HG03066 (cell line): ENCODE results near the gene TSPAN9.
"Not testable (repeated sequence)": the region's sequence is repeated elsewhere in the genome, so short reads cannot be mapped to it uniquely, and the experiment has no call there.

Source experiments
- ATAC-seq: cut with Tn5 transposase; IDR thresholded peaks from one replicate; pipeline ENCODE4 v1.9.1; 2021; ENCODE audit warnings: low read depth; ENCODE audit not compliant: unreplicated experiment

Gene TSPAN9

DNA sequence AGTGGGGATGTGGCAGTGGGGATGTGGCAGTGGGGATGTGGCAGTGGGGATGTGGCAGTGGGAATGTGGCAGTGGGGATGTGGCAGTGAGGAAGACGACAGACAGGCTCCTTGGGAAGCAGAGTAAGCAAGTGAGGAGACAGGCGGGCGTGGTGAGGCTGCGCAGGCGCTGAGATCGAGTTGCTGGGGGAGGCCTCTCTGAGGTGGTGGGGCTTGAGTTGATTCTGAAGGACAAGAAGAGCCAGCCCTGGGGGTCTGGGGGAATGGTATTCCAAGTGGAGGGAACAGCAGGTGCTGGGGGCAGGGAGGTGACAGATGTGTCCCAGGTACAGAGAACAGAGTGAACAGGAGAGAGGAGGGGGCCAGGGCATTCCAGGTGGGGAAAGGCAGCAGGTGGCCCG, 33.8 kb upstream of the TSPAN9 start:
- ATAC-seq = no peak

- no peak for ATAC-seq
Observed at GRCh38 chr12:3044141-3044630, 33.0 kb upstream of the TSPAN9 start.

- ATAC-seq = no peak
Observed at GRCh38 chr12:3045494-3045893, 31.7 kb upstream of the TSPAN9 start.

DNA sequence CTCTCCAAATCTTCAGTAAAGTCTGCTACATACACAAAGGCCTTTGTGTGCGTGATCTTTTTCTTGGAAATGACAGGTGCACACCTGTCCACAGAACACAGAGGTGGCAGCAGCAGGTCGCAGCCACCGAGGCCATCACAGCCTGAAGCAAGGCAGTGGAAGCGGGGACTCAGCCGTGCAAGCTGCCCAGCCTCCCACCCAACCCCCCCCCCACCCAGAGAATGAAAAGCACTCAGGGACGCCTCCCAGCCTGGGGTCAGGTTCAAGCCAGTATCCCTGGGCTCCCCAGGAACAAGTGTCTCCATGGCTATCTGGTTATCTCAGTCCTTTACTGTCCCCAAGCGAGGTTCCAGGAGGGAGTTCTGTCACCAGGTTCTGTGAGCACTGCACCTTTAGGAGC, 31.2 kb upstream of the TSPAN9 start:
- ATAC-seq = no peak

- no peak for ATAC-seq
Observed at GRCh38 chr12:3046441-3047200, 30.6 kb upstream of the TSPAN9 start.

DNA sequence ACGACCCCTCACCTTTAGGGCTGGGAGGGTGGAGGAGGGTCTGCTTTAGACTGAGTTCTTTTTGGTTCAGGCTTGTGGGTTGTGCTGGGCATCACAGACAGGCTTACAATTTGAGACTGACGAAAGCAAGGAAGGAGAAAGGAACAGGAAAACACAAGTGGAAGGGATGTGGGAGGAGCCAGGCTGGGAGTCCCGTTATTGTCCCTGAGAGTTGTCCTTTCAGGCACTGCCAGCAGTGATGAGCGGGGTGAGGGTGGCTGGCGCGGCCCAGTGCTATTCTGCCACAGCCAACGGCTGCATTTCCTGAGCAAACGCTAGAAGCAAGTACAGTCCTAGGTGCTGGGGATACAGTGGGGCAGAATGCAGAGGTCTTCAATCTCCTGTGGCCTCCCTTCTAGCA, 29.2 kb upstream of the TSPAN9 start:
- no peak for ATAC-seq

DNA sequence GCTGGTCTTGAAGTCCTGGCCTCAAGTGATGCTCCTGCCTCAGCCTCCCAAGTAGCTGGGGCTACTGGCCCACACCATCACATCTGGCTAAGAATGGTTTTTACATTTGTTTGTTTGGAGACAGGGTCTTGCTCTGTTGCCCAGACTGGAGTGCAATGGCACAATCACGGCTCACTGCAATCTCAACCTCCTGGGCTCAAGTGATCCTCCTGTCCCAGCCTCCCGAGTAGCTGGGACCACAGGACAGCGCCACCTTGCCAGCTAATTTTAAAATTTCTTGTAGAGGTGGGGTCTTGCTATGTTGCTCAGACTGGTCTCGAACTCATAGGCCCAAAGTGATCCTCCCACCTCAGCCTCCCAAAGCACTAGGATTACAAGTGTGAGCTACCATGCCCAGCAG, 28.6 kb upstream of the TSPAN9 start:
- no peak for ATAC-seq

- no peak for ATAC-seq
Observed at GRCh38 chr12:3049176-3049575, 28.0 kb upstream of the TSPAN9 start.

DNA sequence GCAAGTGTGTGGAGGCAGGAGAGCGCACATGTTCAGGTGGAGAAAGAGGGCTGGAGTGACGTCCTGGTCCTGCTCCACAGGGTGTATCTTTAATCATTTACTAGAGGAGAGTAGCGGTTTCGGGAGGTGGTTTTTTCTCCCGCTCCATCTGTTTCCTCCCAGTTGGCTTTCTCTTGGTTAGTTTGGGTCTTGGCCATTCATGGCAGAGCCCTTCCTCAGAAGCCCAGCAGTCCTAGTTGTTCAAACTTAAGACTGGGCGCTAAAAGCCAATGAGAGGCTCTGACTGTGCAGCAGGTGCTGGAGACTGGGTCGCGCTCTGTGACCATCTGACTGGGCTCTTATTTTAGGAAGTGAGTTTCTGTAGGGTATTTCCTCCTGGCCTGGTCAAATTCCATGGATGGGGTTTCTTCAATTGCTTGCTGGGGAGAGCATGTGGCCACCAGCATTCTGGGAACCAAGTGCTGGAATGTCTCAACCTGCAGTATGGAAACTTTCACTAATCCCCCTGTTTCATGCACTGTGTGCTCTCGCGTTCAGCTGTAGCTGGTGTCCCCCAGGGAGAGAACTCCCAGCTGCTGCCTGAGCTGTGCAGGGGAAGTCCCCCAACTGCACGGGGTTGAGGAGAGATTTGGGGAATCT, 27.4 kb upstream of the TSPAN9 start:
- no peak for ATAC-seq

- no peak for ATAC-seq
Observed at GRCh38 chr12:3054374-3054773, 22.8 kb upstream of the TSPAN9 start.

DNA sequence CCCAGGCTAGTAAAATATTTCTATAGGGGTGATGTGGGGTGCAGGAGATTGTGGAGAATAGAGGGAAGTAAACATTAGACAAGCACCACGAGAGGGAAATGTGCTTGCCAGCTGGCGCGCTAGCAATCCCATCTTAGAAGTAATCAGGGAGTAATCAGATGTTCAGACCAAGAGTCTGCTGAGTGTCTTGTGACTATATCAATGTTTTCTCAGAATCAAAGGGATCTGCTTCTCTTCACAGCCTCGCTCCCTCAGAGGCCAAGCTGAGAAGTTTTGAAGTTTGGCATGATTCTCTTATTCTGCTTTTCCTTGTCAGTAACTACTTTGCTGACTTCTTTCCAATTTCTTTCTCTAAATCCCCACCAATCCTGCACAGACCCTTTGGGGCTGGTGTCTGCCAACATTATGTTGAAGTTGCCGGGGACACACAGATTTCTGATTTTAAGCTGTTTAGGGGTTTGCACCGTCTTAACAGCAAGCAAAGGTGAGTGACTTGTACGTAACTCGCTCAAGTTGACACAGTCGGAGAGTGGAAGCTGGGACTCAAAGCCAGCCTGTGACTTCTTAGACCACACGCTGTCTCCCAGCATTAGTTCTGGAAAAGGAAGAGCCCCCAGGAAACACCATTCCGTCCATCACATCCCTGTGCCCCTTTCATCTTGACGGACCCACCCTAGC, 22.0 kb upstream of the TSPAN9 start:
- no peak for ATAC-seq

- no peak for ATAC-seq
Observed at GRCh38 chr12:3055704-3056467, 21.3 kb upstream of the TSPAN9 start.

- ATAC-seq = no peak
Observed at GRCh38 chr12:3061059-3061458, 16.1 kb upstream of the TSPAN9 start.

- ATAC-seq = no peak
Observed at GRCh38 chr12:3061501-3062215, 15.5 kb upstream of the TSPAN9 start.

GRCh38 chr12:3065300-3065699, 11.9 kb upstream of the TSPAN9 start:
- ATAC-seq = no peak

DNA sequence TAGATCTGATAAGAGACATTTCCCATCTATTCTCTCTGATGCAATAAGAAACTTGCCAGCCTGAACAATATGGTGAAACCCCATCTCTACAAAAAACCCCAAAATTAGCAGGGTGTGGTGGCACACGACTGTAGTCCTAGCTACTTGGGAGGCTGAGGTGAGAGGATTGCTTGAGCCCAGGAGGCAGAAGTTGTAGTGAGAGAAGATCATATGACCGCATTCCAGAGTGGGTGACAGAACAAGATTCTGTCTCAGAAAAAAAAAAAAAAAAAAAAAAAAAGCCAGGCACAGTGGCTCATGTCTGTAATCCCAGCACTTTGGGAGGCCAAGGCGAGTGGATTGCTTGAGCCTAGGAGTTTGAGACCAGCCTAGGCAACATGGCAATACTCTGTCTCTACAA, 11.3 kb upstream of the TSPAN9 start:
- not testable (repeated sequence) for ATAC-seq

- no peak for ATAC-seq
Observed at GRCh38 chr12:3069714-3070113, 7.5 kb upstream of the TSPAN9 start.

DNA sequence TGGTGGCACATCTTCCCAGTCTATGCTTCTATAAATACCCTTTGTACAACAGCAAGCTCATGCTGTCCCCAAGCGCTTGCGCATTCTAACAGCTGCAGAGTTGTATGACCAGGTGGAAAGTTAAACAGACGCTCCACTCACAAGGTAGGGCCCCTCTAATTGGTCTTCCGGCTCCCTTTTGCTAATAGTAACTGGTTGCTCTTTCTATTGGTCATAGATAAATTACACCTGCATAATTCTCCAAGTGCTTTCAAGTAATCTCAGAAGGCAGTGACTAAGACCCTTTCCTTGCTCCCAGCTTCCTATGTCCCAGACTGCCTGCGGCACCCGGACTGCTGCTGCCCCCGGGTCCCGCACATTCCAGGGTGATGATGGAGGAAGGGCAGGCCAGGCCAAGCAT, 6.1 kb upstream of the TSPAN9 start:
- no peak for ATAC-seq

- no peak for ATAC-seq
Observed at GRCh38 chr12:3071710-3072109, 5.5 kb upstream of the TSPAN9 start.
